HG03097 (cell line): ENCODE measurements around the gene GBE1.
A peak's percentile ranks its signal among the peaks of the same experiment; 100 is the strongest.
"Not testable (repeated sequence)": the region's sequence is repeated elsewhere in the genome, so short reads cannot be mapped to it uniquely, and the experiment has no call there.

Source experiments
- ATAC-seq: cut with Tn5 transposase; IDR thresholded peaks from one replicate; pipeline ENCODE4 v1.9.1; 2021; ENCODE audit not compliant: unreplicated experiment, low FRiP score

GBE1 gene

DNA sequence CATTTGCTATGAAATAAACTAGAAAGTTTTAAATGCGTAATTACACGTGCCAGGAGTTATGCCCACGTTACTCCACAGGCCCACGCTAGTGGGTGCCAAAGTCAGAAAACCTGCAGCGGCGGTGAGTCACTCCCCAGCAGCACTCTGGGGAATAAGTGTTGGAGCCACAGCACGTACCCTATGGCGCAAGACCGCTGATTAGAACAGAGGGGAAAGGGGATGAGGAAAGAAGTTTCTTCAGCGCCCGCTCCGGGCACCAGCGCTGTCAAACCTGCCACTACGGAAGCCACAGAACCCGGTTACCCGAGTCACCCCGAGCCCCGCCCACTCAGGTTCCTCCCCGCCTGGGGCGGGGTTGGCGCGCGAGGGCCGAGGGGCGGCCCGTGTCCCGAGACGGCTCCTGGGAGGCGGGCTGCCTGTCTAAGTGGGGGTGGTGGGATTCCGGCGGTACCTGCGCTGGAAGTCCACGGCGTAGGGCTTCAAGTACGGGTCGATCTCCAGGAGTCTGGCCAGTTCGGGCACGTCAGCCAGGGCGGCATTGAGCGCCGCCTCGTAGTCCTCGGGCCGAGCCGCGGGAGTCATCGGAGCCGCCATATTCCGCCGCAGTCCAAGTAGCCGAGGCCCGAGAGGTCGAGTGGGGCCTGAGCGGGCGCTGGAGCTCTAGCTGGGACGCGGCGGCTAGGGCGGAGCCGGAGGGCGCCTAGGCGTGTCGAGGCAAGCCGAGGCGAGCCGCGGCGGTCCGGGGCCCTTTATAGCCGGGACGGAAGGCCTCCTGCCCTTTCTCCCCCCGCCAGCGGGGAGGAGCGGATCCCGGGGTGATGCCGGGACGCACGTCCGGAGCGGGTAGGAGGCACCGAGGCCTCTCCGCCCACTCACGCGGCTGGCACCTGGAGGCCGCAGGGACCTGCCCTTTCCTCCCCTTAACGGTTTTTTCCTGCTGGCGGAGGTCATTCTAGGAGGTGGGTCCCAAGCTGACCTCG lies at the start of gene GBE1:
GBE1 (minus strand) TSS at position 722 of the 980 bp plus-strand sequence; CDS start at position 594, 128 bp downstream.
- ATAC-seq = peak; percentile 89

DNA sequence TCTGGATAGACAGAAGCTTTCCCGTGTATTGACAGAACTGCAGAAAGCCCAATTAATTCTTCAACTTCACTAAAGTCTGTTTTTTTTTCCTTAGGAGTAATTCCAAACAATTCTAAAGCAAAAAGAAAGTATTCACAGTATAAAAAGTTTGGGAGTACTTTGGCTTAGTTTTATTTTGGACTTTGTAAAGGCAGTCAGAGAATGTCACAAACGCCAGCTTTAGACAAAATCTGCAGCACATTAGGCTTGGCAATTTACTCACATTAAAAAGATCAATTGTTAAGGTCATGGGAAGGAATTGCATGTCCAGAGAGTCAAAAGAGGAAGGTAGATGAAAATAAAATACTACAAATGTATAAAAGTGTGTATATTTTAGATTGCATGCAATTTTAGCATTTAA lies 47.5 kb upstream of the GBE1 start:
- ATAC-seq = no peak

DNA sequence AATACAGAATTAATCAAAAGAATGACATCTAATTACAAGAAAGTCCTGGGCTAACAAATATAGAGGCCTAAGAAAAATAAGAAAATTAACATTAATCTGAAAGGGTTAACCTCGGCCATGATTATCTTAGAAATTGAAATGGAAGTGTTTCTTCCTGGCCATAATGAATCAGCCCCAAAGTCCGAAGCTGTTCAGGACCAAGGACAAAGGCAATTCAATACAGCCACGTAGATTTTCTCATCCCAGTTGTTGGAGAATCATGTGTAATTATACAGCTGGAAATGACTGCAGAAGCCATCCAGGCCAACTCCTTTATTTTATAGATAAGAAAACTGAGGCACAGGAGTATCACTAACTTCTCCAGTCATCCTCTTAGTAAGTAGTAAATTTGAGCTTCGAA lies 38.0 kb upstream of the GBE1 start:
- no peak for ATAC-seq

DNA sequence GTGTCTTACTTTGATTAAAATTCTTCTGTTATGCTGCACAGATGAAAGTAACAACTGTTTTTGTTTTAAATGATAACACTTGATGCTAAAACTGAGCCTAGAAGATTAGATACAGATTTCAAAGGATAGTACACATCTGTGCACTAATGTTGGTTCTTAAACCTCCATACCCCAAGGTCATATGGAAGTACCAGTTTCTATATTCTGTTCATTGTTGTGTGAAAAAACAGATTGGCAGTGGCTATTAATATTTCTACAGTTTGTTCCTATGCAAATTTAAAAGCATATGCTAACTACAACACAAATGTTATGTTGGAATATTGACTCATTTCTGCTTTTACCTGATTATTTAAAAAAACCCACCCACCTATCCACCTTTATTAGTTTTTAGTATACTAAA lies 32.0 kb upstream of the GBE1 start:
- ATAC-seq = no peak

DNA sequence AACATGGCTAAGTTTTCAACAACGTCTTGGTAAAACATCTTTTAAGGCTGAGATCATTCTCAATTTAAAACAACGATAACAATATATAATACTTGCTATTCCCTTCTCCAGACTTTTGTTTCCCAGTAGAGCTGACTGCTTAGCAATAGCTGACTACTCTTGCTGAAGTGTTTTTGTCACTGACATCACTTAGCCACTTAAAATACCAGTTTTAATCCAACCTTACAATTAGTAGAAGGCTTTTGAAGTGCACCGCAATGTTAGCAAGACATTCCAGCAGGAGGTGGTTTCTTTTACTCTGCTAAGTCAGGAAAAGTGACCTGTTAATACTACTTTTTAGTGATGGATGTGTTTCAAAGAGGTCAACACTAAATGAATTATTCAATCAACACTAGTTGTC lies 28.7 kb upstream of the GBE1 start:
- ATAC-seq = no peak

DNA sequence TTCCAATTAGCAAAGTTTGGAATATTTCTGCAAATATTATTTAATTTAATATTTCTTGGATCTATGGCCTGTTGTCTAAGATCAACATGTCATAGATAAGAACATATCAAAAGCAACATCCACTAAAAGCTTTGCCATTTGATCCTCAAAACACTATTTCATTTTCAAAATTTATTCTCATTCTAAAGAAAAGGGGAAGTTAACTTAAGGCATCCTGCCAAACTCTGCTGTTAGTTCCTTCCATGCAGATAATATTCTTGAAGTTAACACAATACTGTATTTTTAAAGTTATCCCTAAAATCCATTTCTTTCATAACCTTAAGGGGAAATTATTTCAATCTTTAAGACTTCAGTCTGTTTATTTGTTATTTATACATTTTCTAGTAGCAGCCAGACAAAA lies 28.2 kb upstream of the GBE1 start:
- ATAC-seq = no peak

DNA sequence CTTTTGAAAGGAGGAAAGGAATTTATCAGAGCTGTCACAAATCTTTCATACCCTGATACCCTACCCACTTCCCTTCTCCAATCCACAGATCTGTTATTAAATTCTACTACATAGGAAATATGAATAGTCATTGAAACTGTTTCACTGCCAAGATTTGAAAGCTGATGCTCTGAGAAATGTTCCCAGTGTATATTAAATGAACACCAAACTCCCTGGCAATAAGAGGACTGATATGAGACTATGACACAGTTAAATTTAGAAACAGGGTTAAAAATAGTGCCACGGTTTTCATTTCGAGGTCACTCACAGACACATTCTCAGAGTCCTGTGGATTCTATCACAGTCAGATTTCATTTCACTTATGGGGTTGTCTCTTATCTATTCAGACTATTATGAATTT lies 27.2 kb upstream of the GBE1 start:
- ATAC-seq = no peak

DNA sequence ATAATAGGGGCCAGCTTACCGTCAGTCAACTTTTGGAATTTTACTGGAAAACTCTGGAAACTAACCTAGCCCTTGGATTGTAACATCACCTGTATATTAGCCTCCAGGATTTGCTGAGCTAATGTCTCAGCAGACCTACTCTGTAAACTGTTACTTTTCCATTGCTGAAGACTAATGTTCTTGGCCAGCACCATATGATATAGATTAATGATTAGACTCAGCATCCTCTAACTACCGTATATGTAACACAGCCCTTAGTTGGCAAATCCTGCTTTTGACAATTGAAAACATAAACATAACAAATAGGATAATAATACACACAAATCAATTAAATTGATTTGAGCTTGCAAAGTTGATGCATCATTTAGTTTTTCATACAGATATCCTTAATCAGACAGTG lies 26.6 kb upstream of the GBE1 start:
- ATAC-seq = no peak

DNA sequence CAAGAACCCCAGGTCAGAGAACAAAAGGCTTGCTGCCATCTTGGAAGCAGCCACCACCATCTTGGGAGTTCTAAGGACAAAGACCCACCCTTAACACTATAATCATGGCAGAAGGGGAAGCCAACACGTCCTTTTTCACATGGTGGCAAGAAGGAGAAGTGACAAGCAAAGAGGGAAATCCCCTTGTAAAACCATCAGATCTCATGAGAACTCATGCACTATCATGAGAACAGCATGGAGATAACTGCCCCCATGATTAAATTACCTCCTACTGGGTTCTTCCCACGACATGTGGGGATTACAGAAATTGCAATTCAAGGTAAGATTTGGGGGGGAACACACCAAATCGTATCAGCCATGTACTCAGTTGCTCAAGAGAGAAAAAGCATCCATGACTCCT lies 21.1 kb upstream of the GBE1 start:
- ATAC-seq = no peak

DNA sequence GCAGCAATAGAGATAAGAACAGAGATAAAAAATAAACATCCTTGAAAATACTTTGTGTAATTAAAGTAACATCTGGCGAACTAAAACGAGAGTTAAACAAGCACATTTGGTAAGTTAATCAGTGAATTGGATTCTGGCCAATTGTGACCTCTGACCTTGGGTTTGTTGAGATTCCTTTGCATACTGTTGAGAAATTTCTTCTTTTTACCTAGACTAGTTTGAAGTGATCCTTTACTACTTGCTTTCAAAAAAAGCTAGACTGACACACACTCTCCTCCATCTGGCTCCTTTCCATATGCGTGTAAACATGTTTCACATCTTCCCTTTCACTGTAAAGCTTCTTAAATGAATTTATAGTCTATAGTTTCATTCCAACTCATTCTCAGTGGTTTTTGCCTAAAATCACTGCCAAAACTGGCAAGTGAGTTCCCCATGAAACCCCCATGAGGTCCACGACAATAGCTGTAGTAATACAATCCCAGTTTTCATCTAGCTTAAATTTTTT lies 17.3 kb upstream of the GBE1 start:
- no peak for ATAC-seq

DNA sequence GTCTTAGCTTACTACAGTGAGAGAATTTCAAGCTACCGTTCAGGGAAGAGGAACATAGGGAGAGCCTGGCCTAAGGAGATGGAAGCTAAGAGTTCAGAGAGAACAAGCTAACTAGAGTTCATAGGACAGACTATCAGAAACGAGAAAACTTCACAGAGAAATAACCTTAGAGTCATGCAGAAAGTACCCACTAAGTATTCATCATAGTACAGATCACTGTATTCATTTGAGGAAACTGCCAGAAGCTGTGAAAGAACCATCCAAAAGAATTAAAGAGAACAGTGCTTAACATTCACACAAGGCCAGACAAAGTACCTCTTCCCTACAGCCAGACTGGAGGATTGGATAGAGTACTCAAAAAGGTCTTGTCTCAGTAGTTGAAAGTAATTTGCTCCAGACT lies 15.2 kb upstream of the GBE1 start:
- no peak for ATAC-seq

DNA sequence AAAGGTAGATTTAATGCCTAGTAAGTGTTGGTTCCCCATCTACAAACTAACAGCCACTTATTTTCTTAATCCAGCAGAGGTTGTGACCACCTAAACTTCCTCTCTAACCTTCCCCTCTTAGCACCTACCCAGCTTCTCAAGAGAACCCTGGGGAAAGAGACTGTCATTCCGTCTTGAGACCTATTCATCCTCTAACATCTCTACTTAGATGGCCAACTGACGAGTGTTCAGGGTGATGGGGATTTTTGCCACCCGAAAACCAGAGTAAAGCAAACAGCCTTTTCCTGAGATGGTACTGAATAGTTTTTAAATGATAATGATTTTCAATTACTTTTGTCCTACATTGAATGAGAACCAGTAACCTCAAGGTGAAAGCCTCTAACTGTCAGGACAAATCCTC lies 9.3 kb upstream of the GBE1 start:
- no peak for ATAC-seq

DNA sequence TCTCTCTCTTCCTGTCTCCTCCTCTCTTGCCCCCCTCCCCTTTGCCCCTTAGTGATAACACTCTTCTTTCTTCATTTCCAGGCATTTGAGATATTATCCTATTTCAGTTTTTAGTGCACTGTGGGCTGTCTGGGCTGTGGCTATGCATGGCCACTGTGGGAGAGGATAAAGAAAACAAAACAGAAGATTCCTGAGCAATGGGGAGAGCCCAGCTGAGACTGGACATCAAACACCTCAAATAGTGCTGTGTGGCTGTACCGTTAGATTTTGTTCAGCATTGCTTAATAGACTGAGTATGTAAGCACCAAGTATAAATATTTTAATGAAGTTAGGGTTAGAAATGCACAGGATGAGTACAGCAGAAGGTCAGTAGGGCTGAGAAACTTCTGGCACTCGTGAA lies 7.9 kb upstream of the GBE1 start:
- ATAC-seq = no peak

DNA sequence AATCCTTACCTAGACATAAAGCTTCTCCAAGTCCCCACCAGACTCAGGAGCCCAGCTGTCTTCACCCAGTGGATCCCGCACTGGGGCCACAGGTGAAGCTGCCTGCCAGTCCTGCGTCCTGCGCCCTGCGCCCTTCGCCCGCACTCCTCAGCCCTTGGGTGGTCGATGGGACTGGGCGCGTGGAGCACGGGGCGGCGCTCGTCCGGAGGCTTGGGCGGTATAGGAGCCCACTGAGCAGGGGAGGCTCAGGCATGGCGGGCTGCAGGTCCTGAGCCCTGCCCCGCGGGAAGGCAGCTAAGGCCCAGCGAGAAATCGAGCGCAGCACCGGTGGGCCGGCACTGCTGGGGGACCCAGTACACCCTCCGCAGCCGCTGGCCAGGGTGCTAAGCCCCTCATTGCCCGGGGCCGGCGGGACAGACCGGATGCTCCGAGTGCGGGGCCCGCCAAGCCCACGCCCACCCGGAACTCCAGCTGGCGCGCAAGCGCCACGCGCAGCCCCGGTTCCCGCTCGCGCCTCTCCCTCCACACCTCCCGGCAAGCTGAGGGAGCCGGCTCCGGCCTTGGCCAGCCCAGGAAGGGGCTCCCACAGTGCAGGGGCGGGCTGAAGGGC lies 5.9 kb upstream of the GBE1 start:
- not testable (repeated sequence) for ATAC-seq

DNA sequence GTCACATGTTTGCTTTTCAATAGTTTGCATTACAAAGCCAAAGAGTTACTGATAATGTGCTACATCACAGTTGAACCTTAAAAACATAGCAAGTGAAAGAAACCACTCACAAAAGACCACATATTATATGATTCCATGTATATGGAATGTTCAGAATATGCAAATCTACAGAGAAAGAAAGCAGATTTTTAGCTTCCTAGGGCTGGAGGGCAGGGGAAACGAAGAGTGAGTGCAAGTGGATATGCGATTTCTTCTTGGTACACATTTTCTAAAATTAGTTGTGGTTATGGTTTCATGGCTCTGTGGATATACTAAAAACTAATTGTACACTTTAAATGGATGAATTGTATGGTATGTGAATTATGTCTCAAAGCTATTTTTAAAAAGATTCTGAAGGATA lies 4.0 kb upstream of the GBE1 start:
- no peak for ATAC-seq

DNA sequence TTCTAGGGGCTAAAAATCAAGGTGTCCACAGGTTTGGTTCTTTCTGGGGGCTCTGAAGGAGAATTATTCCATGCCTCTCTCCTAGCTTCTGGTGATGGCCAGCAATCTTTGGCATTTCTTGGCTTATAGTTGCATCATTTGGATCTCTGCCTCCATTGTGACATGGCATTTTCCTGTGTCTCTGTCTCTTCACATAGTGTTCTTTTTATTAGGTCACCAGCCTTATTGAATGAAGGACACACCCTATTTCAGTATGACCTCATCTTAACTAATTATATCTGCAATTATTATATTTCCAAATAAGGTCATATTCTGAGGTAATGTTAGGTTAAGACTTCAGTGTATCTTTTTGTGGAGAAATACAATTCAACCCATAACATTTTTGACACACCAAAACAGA lies 3.2 kb upstream of the GBE1 start:
- ATAC-seq = no peak

DNA sequence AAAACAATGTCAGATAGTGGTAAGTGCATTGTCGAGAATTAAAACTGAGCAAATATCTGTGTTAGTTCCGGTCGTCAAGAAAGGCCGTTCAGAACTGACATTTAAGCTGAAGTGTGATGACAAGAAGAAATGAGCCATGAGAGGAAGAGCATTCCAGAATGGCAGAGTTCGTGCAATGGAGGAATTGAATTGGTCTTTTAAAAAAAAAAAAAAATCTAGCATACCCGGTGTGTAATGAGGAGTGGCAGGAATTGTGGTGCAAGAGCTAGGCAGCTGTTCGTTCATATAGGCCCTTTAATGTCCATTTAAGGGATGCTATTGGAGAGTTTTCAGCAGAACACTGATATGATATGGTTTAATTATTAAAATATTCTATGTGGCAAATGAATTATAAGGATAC lies 2.6 kb upstream of the GBE1 start:
- no peak for ATAC-seq

DNA sequence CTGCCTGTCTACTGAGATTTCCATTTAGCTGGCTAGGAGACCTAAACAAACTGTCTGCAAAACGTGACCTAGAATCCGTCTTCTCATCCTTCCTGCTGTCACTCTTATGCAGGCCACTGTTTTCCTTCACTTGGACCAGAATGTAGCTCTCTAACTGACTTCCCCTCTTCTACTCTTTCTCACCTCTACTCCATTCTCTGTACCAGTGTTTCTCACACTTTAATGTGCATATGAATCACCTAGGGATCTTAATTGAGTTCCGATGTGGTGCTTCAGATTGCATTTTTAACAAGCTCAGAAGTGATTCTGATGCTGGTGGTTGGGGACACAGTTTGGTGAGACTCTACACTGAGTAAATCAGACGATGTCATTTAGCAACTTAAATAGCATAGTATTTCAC lies 1.6 kb upstream of the GBE1 start:
- ATAC-seq = no peak

DNA sequence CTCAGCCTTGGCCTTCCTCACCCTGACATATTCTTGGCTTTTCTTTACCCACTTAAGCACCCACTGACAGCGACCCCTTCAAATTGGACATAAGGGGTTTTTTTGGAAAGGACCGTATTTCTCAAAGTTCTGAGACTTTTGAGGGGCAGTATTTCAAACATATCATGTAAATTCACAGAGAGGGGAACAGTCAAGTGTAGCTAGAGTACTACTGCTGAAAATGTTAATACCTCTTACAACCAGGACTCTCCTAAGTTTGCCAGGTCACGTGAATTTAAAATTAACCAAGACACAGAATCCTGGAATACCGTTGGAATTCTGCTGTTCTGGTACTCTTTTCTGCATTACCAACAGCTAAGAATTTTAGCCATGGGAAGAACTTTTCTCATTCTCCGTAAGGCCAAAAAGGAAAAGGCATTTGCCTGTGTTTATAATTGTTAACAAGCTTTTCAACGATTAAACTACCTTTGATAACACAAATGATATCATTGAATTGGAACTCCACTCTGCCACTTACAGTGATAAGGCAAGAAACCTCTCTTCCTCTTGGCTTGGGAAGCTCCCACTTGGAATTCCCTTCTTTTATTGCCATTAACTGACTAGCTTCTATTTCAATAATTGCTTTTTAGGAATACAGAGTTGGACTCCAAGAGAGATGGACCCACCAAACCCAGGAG lies 597 bp upstream of the GBE1 start:
- no peak for ATAC-seq

DNA sequence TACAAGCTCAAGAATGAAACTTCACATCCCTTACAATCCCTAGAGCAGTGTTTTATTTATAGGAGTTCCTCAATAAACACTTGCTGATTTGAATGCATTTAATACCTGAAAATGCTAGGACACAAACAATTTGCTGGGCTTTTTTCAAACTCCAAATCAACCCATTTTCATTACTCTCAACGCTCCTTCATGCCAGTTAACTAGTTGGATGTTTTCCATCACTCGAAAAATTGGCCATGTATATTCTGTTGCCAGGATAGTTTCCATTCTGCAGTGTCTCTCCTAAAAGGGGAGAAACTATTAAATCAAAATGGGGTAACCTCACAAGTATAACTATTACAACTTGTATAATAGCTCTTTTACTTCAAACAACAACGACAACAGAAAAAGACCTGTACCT lies 1.2 kb downstream of the GBE1 start:
- ATAC-seq = no peak

DNA sequence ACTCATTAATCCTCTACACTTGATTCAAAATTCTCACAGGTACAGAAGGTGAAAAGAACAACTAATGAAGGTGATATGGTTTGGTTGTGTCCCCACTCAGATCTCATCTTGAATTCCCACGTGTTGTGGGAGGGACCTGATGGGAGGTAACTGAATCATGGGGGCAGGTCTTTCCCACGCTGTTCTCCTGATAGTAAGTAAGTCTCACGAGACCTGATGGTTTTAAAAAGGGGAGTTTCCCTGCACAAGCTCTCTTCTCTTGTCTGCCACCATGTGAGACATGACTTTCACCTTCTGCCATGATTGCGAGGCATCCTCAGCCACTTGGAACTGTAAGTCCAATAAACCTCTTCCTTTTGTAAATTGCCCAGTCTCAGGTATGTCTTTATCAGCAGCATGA lies 2.7 kb downstream of the GBE1 start:
- not testable (repeated sequence) for ATAC-seq
